Measurements from ENCODE around the gene LAMTOR4.

GRCh38 chr7:100159099-100159623, 10.4 kb downstream of the LAMTOR4 start:
- TF ChIP-seq CTCF (IDR thresholded peaks at IDR 0.05; ENCODE audit: low read length) = no peak
- no peak for TF ChIP-seq EZH2phosphoT487 (IDR thresholded peaks at IDR 0.05; ENCODE audit: low read length)
- no peak for TF ChIP-seq EZH2 (optimal IDR thresholded peaks at IDR 0.05; ENCODE audit: low read depth, low read length)

Measured in MM.1S (cell line).